Ishikawa (cell line): ENCODE measurements around the gene ZNF81.

Experiments used
- CEBPB ChIP-seq: IDR thresholded peaks from 2 replicates; pipeline ENCODE4 v1.6.1; 2012
- CREB1 ChIP-seq: IDR thresholded peaks from 2 replicates; pipeline ENCODE4 v1.6.1; 2012; ENCODE audit warnings: low read depth
- EGR1 ChIP-seq: IDR thresholded peaks from 2 replicates; pipeline ENCODE4 v1.6.1; 2012
- EP300 ChIP-seq: IDR thresholded peaks from 2 replicates; pipeline ENCODE4 v1.6.1; 2012; ENCODE audit warnings: borderline replicate concordance
- FOXM1 ChIP-seq: IDR thresholded peaks from 2 replicates; pipeline ENCODE4 v1.6.1; 2012; ENCODE audit warnings: low read depth, borderline replicate concordance
- MAX ChIP-seq: IDR thresholded peaks from 2 replicates; pipeline ENCODE4 v1.6.1; 2012
- NFIC ChIP-seq: IDR thresholded peaks from 2 replicates; pipeline ENCODE4 v1.6.1; 2012
- RAD21 ChIP-seq: IDR thresholded peaks from 2 replicates; pipeline ENCODE4 v1.6.1; 2012; ENCODE audit warnings: low read depth
- TAF1 ChIP-seq: IDR thresholded peaks from 2 replicates; pipeline ENCODE4 v1.6.1; 2012; ENCODE audit warnings: low read depth, mild to moderate bottlenecking
- TCF12 ChIP-seq: IDR thresholded peaks from 2 replicates; pipeline ENCODE4 v1.6.1; 2012; ENCODE audit warnings: low read depth
- TEAD4 ChIP-seq: IDR thresholded peaks from 2 replicates; pipeline ENCODE4 v1.6.1; 2012
- YY1 ChIP-seq: IDR thresholded peaks from 2 replicates; pipeline ENCODE4 v1.6.1; 2012; ENCODE audit warnings: low read depth
- TF ChIP-seq, protein P1 (sequence below): IDR thresholded peaks from 2 replicates; pipeline ENCODE4 v1.6.1; 2012; ENCODE audit warnings: low read depth, mild to moderate bottlenecking

DNA sequence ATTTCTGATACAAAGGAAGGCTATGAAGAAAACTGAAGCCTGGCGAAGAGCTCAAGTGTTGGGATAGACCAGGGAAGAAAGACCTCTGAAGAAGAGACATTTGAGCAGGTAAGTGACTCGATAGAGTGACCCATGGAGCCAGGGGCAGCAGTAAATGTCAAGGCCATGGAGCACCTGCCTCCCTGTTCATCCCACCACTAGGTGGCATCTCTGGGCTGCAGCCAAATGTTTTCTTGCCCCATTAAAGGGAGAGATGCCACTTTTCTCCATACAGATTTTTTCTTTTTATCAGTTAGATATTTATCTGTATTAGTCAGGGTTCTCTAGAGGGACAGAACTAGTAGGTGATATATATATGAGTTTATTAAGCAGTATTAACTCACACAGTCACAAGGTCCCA is 4.9 kb upstream of the ZNF81 start:
- TF ChIP-seq TAF1 (no peak), CREB1 (no peak), YY1 (no peak), NFIC (0 out of 2 replicates have a peak, but pooled peaks have one; percentile 25), MAX (no peak), CEBPB (no peak), FOXM1 (no peak), EGR1 (no peak), EP300 (no peak), TCF12 (no peak), TEAD4 (no peak), RAD21 (peak; percentile 65)
- TF ChIP-seq, protein P1, sequence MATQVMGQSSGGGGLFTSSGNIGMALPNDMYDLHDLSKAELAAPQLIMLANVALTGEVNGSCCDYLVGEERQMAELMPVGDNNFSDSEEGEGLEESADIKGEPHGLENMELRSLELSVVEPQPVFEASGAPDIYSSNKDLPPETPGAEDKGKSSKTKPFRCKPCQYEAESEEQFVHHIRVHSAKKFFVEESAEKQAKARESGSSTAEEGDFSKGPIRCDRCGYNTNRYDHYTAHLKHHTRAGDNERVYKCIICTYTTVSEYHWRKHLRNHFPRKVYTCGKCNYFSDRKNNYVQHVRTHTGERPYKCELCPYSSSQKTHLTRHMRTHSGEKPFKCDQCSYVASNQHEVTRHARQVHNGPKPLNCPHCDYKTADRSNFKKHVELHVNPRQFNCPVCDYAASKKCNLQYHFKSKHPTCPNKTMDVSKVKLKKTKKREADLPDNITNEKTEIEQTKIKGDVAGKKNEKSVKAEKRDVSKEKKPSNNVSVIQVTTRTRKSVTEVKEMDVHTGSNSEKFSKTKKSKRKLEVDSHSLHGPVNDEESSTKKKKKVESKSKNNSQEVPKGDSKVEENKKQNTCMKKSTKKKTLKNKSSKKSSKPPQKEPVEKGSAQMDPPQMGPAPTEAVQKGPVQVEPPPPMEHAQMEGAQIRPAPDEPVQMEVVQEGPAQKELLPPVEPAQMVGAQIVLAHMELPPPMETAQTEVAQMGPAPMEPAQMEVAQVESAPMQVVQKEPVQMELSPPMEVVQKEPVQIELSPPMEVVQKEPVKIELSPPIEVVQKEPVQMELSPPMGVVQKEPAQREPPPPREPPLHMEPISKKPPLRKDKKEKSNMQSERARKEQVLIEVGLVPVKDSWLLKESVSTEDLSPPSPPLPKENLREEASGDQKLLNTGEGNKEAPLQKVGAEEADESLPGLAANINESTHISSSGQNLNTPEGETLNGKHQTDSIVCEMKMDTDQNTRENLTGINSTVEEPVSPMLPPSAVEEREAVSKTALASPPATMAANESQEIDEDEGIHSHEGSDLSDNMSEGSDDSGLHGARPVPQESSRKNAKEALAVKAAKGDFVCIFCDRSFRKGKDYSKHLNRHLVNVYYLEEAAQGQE, result no peak
